ENCODE results near the gene NPL.

NPL gene

DNA sequence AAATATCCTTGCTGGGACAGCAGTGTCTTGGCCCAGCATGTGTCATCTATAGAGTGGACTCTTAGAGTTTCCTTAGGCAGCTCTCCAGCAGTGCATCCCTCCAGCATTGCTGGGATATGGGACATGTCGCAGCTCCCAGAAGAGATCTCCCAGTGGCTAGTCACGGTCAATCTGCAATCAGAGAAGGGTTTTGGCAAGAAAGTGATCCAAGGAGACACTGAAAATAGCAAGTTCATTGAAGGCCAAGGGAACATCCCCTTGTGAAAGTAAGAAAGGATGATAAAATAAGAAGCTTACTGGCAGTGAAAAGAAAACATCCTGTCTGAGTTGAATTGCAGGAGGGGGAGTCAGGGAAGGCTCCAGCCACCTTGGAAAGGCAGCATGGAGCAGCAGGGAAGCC lies 19.3 kb upstream of the NPL start:
- no peak for DNase-seq
- H3K27ac ChIP-seq = no peak overlapping the region
- H3K36me3 ChIP-seq (replicated peaks) = no peaks in the 10 kb centered on the region
- TF ChIP-seq, protein P1, sequence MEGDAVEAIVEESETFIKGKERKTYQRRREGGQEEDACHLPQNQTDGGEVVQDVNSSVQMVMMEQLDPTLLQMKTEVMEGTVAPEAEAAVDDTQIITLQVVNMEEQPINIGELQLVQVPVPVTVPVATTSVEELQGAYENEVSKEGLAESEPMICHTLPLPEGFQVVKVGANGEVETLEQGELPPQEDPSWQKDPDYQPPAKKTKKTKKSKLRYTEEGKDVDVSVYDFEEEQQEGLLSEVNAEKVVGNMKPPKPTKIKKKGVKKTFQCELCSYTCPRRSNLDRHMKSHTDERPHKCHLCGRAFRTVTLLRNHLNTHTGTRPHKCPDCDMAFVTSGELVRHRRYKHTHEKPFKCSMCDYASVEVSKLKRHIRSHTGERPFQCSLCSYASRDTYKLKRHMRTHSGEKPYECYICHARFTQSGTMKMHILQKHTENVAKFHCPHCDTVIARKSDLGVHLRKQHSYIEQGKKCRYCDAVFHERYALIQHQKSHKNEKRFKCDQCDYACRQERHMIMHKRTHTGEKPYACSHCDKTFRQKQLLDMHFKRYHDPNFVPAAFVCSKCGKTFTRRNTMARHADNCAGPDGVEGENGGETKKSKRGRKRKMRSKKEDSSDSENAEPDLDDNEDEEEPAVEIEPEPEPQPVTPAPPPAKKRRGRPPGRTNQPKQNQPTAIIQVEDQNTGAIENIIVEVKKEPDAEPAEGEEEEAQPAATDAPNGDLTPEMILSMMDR (IDR thresholded peaks at IDR 0.05; ENCODE audit: low read depth, low read length, missing control alignments) = no peak
- no peaks in the 10 kb centered on the region for H3K27me3 ChIP-seq (replicated peaks)
- H3K4me3 ChIP-seq (ENCODE audit: low read depth, low read length) = no peak overlapping the region
- in situ Hi-C loops (cut with HindIII; ENCODE audit: low pct_ligation_motif_present, low sequenced_read_pairs) = no loop called here

GRCh38 chr1:182771187-182771984 lies 18.2 kb upstream of the NPL start:
- TF ChIP-seq, protein P1 (IDR thresholded peaks at IDR 0.05; ENCODE audit: low read depth, low read length, missing control alignments) = peak; percentile 13
- Histone ChIP-seq H3K36me3 (replicated peaks) (no peaks in the 10 kb centered on the region), H3K4me3 (ENCODE audit: low read depth, low read length) (no peak overlapping the region), H3K27ac (no peak overlapping the region), H3K27me3 (replicated peaks) (no peaks in the 10 kb centered on the region)
- in situ Hi-C loops (cut with HindIII; ENCODE audit: low pct_ligation_motif_present, low sequenced_read_pairs) = no loop called here
- no peak for DNase-seq

- H3K4me3 ChIP-seq (ENCODE audit: low read depth, low read length) = no peak overlapping the region
- no peaks in the 10 kb centered on the region for H3K27me3 ChIP-seq (replicated peaks)
- TF ChIP-seq, protein P1 (IDR thresholded peaks at IDR 0.05; ENCODE audit: low read depth, low read length, missing control alignments) = no peak
- in situ Hi-C loops (cut with HindIII; ENCODE audit: low pct_ligation_motif_present, low sequenced_read_pairs) = no loop called here
- DNase-seq = no peak
- H3K36me3 ChIP-seq (replicated peaks) = no peaks in the 10 kb centered on the region
- H3K27ac ChIP-seq = no peak overlapping the region
Measured at GRCh38 chr1:182777386-182777785, 12.2 kb upstream of the NPL start.

DNA sequence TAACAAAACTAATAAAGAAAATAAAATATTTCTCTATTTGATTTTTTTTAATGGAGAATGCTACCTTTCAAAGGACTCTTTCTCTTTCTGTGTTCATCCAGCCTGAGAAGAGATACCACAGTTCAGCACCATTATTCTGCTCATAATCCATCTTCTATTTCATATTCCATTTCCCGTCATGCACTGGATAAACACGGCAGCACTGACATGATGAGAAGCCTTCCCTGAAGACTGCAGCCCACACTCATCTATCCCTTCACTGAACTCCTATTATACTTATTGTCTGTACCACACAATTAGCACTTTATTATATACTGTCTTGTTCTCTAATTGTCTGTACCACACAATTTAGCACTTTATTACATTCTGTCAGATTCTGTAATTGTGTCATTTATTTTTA lies 10.7 kb upstream of the NPL start:
- DNase-seq = no peak
- Histone ChIP-seq H3K27ac (no peak overlapping the region), H3K27me3 (replicated peaks) (no peaks in the 10 kb centered on the region), H3K36me3 (replicated peaks) (no peaks in the 10 kb centered on the region), H3K4me3 (ENCODE audit: low read depth, low read length) (no peak overlapping the region)
- TF ChIP-seq, protein P1 (IDR thresholded peaks at IDR 0.05; ENCODE audit: low read depth, low read length, missing control alignments) = no peak
- in situ Hi-C loops (cut with HindIII; ENCODE audit: low pct_ligation_motif_present, low sequenced_read_pairs) = no loop called here

- H3K36me3 ChIP-seq (replicated peaks) = no peaks in the 10 kb centered on the region
- in situ Hi-C loops (cut with HindIII; ENCODE audit: low pct_ligation_motif_present, low sequenced_read_pairs) = no loop called here
- H3K27me3 ChIP-seq (replicated peaks) = no peaks in the 10 kb centered on the region
- TF ChIP-seq, protein P1 (IDR thresholded peaks at IDR 0.05; ENCODE audit: low read depth, low read length, missing control alignments) = no peak
- no peak overlapping the region for H3K27ac ChIP-seq
- DNase-seq = no peak
- no peak overlapping the region for H3K4me3 ChIP-seq (ENCODE audit: low read depth, low read length)
Measured at GRCh38 chr1:182779530-182779929, 10.0 kb upstream of the NPL start.
